COLO668 (cell line): ENCODE data around the gene FRMD6.
"Not testable (repeated sequence)": the region's sequence is repeated elsewhere in the genome, so short reads cannot be mapped to it uniquely, and the experiment has no call there.

ENCODE experiments used
- DNase-seq: peaks from one replicate; lab custom pipeline; 2025; ENCODE audit not compliant: unreplicated experiment; lab: John Stamatoyannopoulos, UW

FRMD6 gene

DNA sequence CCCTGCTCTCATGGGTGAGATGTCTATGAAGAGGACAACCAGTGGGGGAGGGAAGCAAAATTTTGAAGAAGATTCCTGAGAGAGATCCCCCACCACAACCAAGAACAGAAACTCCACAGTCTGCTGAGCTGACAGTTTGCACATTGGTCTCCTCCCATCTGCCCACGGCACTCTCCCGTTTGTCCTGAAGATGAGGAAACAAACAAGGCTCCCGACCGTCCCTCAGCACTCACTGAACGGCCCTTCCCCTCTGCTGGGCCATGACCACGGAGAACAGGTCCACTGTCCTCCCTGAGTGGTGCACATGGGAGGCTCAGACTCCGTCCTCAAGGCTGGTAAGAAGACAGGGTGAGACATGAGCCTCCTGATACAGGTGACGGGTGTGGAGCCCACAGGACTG is 114.9 kb downstream of the FRMD6 start:
- not testable (repeated sequence) for DNase-seq

DNA sequence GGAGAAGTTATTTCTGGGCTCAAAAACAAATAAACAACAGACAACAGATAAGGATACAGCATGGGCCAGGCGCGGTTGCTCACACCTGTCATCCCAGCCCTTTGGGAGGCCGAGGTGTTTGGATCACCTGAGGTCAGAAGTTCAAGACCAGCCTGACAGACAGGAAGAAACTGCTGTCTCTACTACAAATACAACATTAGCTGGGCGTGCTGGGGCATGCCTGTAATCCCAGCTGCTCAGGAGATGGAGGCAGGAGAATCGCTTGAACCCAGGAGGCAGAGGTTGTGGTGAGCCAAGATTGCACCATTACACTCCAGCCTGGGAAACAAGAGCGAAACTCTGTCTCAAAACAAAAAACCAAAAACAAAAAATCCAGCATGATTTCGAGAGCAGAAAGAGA is 117.6 kb downstream of the FRMD6 start:
- not testable (repeated sequence) for DNase-seq

DNA sequence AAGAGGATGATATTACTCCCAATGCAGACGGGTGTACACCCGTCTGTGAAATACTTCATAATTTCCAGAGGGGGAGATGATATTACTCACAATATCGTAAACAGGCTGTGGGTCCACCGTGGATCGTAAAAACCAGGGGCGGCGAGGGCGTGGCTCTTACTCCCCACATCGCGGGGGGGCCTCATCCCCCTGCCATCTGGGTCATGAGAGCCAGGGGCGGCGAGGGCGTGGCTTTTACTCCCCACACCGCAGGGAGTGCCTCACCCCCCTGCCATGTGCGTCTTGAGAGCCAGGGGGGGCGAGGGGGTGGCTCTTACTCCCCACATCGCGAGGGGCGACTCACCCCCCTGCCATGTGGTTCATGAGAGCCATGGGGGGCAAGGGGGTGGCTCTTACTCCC is 122.5 kb downstream of the FRMD6 start:
- DNase-seq = no peak

DNA sequence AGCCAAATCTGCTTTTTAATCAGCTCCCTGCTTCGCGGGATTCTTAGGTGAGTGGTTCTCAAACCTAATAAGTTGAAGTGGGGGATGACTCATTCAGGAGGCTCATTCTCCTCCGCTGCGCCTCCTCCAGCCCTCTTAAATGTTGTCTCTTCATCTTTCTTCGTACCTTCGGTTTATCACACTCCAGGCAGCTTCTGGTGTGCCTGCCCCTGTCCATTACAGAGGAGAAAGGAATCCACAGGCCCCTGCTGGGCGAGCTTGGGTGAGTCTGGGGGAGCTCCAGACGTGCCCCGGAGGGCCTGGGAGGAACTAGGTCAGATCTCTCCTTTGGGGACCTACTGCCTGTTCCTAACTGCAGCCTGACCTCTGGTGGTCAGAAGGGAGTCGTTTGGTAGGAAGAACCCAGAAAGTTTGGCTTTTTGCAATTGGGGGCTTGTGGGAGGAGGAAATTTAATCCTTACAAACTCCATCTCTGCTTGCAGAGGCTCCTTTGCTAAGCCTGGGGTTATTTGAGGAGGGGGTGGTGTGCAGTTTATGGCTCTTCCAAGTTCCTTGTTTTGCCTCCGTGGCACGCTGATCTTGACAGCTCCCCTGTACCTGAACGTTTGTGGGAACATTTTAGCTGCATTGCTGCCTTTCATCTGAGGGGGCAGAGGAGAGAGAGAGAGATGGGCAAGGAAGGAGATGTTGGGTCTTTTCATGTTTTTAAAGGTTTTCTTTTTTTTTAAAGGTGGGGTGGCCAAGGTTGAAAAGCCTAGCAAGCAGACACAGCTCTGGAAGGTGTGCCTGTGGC is 124.6 kb downstream of the FRMD6 start:
- DNase-seq = peak; percentile 35

DNA sequence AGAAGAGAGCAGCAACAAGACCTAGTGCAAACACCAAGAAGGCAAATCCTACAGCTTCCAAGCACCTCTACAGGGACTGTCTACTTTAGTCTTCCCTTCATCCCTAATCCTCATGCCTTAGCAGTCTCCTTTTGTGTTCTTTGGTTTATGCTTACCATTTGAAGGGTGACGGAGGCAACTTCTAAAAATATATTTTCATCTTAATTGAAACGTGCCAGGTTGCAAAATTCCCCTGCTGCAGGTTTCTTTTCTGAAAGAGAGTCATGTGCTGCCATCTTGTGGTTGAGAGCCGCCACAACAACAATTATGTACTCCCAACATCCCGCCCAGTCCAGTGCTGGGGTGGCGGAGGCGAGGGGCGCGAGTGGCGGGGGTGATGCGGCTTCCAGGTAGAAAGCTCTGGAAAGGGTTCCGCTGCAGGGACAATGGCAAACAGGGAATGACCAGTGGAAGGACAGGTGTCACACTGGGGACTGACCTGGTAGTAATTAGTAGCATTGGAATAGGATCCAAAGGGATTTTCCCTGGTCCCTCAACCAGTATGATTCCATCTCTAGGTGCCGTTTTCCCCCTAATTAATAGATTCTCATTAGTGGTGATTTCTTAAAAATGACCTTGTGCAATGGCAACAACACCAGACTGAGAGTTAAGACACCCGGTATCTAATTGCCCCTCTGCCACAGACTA is 128.4 kb downstream of the FRMD6 start:
- peak; percentile 77 for DNase-seq
